HG02852 (cell line): ENCODE results near the gene CNNM1.

Source experiments
- ATAC-seq: cut with Tn5 transposase; IDR thresholded peaks from one replicate; pipeline ENCODE4 v1.9.1; 2021; ENCODE audit warnings: mild to moderate bottlenecking, moderate library complexity; ENCODE audit not compliant: unreplicated experiment

CNNM1 gene

DNA sequence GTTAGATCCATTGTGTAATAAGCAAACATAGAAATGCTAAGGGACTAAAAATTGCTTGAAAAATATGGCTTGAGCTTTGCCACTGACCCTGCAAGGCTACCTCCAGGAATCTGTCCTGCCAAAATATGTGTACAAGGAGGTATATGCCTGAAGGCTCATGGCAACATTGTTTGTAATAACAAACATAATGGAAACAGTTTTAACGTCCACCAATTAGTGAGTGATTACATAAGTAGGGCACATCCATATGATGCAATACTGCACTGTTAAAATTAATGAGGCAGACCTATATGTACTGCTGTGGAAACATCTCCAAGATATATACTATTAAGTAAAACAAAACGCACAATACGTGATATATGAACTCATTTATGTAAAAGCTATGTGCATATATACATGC is 114.3 kb downstream of the CNNM1 start:
- ATAC-seq, result no peak
